IMR-90 (cell line): Measurements from ENCODE around the gene CD7. TPM values are rescaled to one million over a fixed set of nuclear protein-coding genes. Genes with fewer than 3 reads are reported as not detected.

Experiments
- ATAC-seq: fragments of 200-7000 bp; cut with Tn5 transposase; 2 replicates; pipeline ENCODE4 v1.9.1; 2020; ENCODE audit warnings: low read depth, mild to moderate bottlenecking, moderate library complexity
- BruUV-seq: library from RNA; stranded (reverse); fragments of 400-500 nt; replicated peaks from 2 replicates; lab custom pipeline; 2021; lab: Mats Ljungman, UMichigan
- CTCF ChIA-PET: fragments of 300-600 bp; formaldehyde crosslinking; extraction: SDS; loops from one replicate; lab custom pipeline; 2021; ENCODE audit warnings: antibody characterized with exemption; lab: Yijun Ruan, JAX
- POLR2A ChIA-PET: fragments of 300-600 bp; sonication (Branson Sonifier 250); formaldehyde crosslinking; loops from one replicate; lab custom pipeline; 2022; ENCODE audit warnings: antibody characterized with exemption; ENCODE audit not compliant: unreplicated experiment; lab: Charles Lee
- DNase-seq: peaks from one replicate; pipeline ENCODE4 v3.0.0; 2013
- H2AFZ ChIP-seq: replicated peaks from 2 replicates; pipeline ENCODE3; 2013; ENCODE audit warnings: low read length, mild to moderate bottlenecking; ENCODE audit not compliant: poor library complexity
- H2AK5ac ChIP-seq: 2 replicates; pipeline ENCODE4 v1.6.1; 2013; ENCODE audit warnings: low read depth, low read length, inconsistent platforms
- H2AK9ac ChIP-seq: replicated peaks from 2 replicates; pipeline ENCODE3; 2013; ENCODE audit warnings: mild to moderate bottlenecking, low read depth, low read length, moderate library complexity; ENCODE audit not compliant: poor library complexity
- H2BK120ac ChIP-seq: 2 replicates; pipeline ENCODE4 v1.6.1; 2013; ENCODE audit warnings: low read depth, low read length, inconsistent platforms
- H2BK15ac ChIP-seq: 3 replicates; pipeline ENCODE4 v1.6.1; 2013; ENCODE audit warnings: low read depth, low read length, inconsistent platforms
- H2BK20ac ChIP-seq: 2 replicates; pipeline ENCODE4 v1.6.1; 2013; ENCODE audit warnings: low read depth, mild to moderate bottlenecking, inconsistent platforms, low read length, moderate library complexity
- H2BK5ac ChIP-seq: 2 replicates; pipeline ENCODE4 v1.6.1; 2013; ENCODE audit warnings: mild to moderate bottlenecking, low read depth, low read length, inconsistent platforms; ENCODE audit not compliant: poor library complexity, severe bottlenecking
- H3K14ac ChIP-seq: replicated peaks from 2 replicates; pipeline ENCODE4 v1.6.1; 2013; ENCODE audit warnings: low read depth, low read length, inconsistent platforms
- H3K18ac ChIP-seq: 2 replicates; pipeline ENCODE4 v1.6.1; 2013; ENCODE audit warnings: low read depth, low read length, control low read depth
- H3K23ac ChIP-seq: 2 replicates; pipeline ENCODE4 v1.6.1; 2013; ENCODE audit warnings: low read depth, low read length, inconsistent platforms
- H3K27ac ChIP-seq: 2 replicates; pipeline ENCODE4 v1.5.1; 2013; ENCODE audit warnings: mild to moderate bottlenecking, control low read depth, low read length; ENCODE audit not compliant: insufficient read depth
- H3K27me3 ChIP-seq: 2 replicates; pipeline ENCODE4 v1.6.1; 2013; ENCODE audit warnings: low read length; ENCODE audit not compliant: control insufficient read depth, insufficient read depth
- H3K36me3 ChIP-seq: 2 replicates; pipeline ENCODE4 v1.6.1; 2013; ENCODE audit warnings: low read length, mixed read lengths; ENCODE audit not compliant: control insufficient read depth, insufficient read depth
- H3K4ac ChIP-seq: 2 replicates; pipeline ENCODE4 v1.6.1; 2013; ENCODE audit warnings: low read depth, low read length, inconsistent platforms
- H3K4me1 ChIP-seq: 2 replicates; pipeline ENCODE4 v1.6.1; 2013; ENCODE audit warnings: low read length, mixed read lengths; ENCODE audit not compliant: control insufficient read depth, insufficient read depth
- H3K4me2 ChIP-seq: 2 replicates; pipeline ENCODE4 v1.6.1; 2013; ENCODE audit warnings: low read depth, mild to moderate bottlenecking, control low read depth, low read length, moderate library complexity
- H3K4me3 ChIP-seq: 2 replicates; pipeline ENCODE4 v1.5.1; 2013; ENCODE audit warnings: low read depth, mild to moderate bottlenecking, control low read depth, low read length, moderate library complexity; ENCODE audit not compliant: insufficient read depth
- H3K56ac ChIP-seq: 2 replicates; pipeline ENCODE4 v1.6.1; 2013; ENCODE audit warnings: low read length, inconsistent platforms; ENCODE audit not compliant: insufficient read depth; ENCODE audit errors: extremely low read depth
- H3K79me1 ChIP-seq, 2 experiments: 2 replicates each; pipeline ENCODE4 v1.6.1; 2013; ENCODE audit warnings: low read length in 2 of 2, inconsistent platforms in 1 of 2, low read depth in 1 of 2
- H3K9ac ChIP-seq: 2 replicates; pipeline ENCODE4 v1.6.1; 2013; ENCODE audit warnings: low read depth, low read length, control low read depth
- H3K9me1 ChIP-seq: 2 replicates; pipeline ENCODE4 v1.6.1; 2013; ENCODE audit warnings: low read length, inconsistent platforms; ENCODE audit not compliant: insufficient read depth
- H3K9me3 ChIP-seq: 2 replicates; pipeline ENCODE4 v1.6.1; 2013; ENCODE audit warnings: low read length; ENCODE audit not compliant: control insufficient read depth, insufficient read depth
- H4K20me1 ChIP-seq: 2 replicates; pipeline ENCODE4 v1.6.1; 2013; ENCODE audit warnings: low read length, inconsistent platforms; ENCODE audit not compliant: insufficient read depth
- H4K5ac ChIP-seq: 2 replicates; pipeline ENCODE4 v1.6.1; 2013; ENCODE audit warnings: mild to moderate bottlenecking, low read depth, low read length, control low read depth
- H4K8ac ChIP-seq, 2 experiments: 2 replicates each; pipeline ENCODE4 v1.6.1; 2013; ENCODE audit warnings: low read depth in 2 of 2, low read length in 2 of 2, control low read depth in 1 of 2, inconsistent platforms in 1 of 2
- H4K91ac ChIP-seq: 2 replicates; pipeline ENCODE4 v1.6.1; 2013; ENCODE audit warnings: low read depth, low read length, inconsistent platforms; ENCODE audit not compliant: insufficient read depth
- CHD1 ChIP-seq: IDR thresholded peaks from 2 replicates; pipeline ENCODE4 v1.6.1; 2012; ENCODE audit warnings: low read depth, low read length, improper control_type of control experiment
- FOS ChIP-seq: fragments of 150-350 bp; IDR thresholded peaks from 2 replicates; pipeline ENCODE4 v1.6.1; 2016; ENCODE audit warnings: low read depth, low read length
- RAD21 ChIP-seq: IDR thresholded peaks from 2 replicates; pipeline ENCODE4 v1.6.1; 2012; ENCODE audit warnings: low read length, improper control_type of control experiment
- RCOR1 ChIP-seq: IDR thresholded peaks from 2 replicates; pipeline ENCODE4 v1.6.1; 2012; ENCODE audit warnings: mild to moderate bottlenecking, low read length, improper control_type of control experiment; ENCODE audit not compliant: insufficient replicate concordance
- WGBS, 2 experiments: methylation state at CpG; one replicate each; pipeline versions ENCODE4 v1.1.5 to v1.1.7; 2013; ENCODE audit warnings: missing lambda C conversion rate in 2 of 2; ENCODE audit not compliant: insufficient read length in 1 of 2; ENCODE audit errors: extremely low coverage in 2 of 2; 5-methylcytosine and 5-hydroxymethylcytosine counted together
- dilution Hi-C: fragments of 300-500 bp; cut with HindIII; formaldehyde crosslinking; loops from one replicate; pipeline ENCODE4 v1.14.3; 2018; ENCODE audit warnings: low sequenced_read_pairs; ENCODE audit not compliant: unreplicated experiment
- in situ Hi-C: fragments of 300-500 bp; cut with MboI; formaldehyde crosslinking; loops from 3 replicates; pipeline ENCODE4 v1.14.3; 2019; ENCODE audit warnings: low sequenced_read_pairs, inconsistent platforms, mixed read lengths
- intact Hi-C: fragments of 100-400 bp; cut with micrococcal nuclease; formaldehyde crosslinking; loops from 2 replicates; pipeline ENCODE4 v1.10.0; 2022
- polyA plus RNA-seq, 3 experiments: library from polyadenylated mRNA; depleted of rRNA; stranded (reverse); fragments of >200 nt; gene quantifications; 2 replicates each; pipeline ENCODE4 v1.2.3, GENCODE V29; 2012; ENCODE audit warnings: low replicate concordance in 1 of 3
- total RNA-seq: library from RNA; depleted of rRNA; stranded (reverse); fragments of >200 nt; gene quantifications from 2 replicates; pipeline ENCODE4 v1.2.3, GENCODE V29; 2012

The CD7 gene
- total and polyA plus RNA-seq, 2 of the 4 experiments (the other 2 are of a cell fraction), result not detected

DNA sequence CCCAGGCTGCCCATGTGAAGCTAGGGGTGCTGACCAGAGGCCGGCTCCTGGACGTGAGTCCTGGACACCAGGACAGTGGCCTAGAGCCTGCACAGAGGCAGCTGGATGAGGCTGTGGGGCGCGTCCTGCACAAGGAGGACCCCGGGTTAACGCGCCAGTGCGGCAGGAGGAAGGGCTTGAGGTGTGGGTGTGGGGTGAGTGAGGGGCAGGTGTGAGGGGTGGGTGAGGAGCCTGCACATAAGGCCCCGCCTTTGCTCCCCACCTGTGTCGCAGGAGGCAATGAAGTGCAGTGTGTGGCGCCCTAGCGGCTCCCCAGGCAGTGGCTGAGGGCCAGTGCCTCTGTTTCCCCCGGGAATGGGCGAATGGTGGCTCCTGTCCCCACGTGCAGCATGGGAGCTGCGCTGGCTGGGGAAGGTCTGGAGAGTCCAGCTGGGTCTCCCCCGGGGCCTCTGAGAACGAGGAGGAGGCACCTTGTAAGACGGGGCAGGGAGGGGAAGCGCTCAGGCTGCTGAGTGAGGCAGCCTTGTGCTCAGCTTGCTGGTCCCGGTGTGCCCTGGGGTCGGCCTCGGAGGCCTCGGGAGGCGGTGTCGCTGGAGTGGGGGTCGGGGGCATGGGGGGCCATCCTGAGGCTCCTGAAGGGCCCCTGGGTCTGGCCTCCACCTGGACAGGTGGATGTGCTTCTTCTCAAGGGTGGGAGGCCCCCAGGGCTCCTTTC is 3.2 kb downstream of the CD7 start (continued):
- TF ChIP-seq RCOR1 (no peak), CHD1 (no peak), RAD21 (no peak)

DNA sequence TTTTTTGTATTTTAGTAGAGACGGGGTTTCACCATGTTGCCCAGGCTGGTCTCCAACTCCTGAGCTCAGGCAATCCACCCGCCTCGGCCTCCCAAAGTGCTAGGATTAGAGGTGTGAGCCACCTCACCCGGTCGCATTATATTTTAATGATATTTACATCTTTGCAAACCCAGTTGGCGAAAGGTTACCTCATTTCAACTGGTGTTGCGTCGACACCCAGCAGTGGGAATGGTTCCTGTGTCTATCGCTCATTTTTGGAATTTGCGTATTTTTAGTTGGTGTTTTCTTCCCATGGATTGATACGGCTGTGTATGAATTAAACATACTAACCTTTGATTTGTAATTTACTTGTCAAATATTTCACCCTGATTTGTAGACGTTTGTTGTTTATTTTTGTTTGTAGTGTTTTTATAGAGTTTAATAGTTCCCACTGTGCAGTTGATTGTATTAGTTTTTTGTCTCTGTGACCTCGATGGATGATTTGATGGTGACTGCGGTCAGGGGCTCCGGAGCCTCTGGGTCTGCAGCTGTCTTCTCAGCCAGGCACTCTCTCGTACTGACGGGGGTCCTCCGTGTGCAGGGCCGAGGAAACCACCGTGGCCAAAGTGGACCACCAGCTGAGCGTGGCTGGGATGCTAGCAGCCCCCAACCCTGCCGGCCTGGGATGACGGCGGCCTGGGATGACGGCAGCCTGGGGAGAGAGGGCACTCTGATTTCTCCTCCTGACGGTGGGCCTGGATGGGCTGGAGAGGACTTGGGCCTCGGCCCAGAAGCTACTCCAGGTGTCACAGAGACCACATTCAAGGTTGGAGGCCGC is 4.0 kb downstream of the CD7 start:
- 74% methylated on average over 7 of the region's 28 CpGs; no CpG with 5 or more reads in 1 of the 2 experiments for WGBS, 2 experiments
- no peak overlapping the region for H2AK9ac ChIP-seq
- in situ Hi-C loops (no loop called here), dilution Hi-C loops (no loop called here), intact Hi-C loops (no loop called here)
- BruUV-seq, result no TSS peak
- H3K9ac ChIP-seq, result no peak overlapping the region
- H3K9me3 ChIP-seq, result no peaks in the 10 kb centered on the region
- H2AFZ ChIP-seq, result no peak overlapping the region
- TF ChIP-seq FOS, result no peak
- no peaks in the 10 kb centered on the region for H3K36me3 ChIP-seq
- no peak overlapping the region for H4K5ac ChIP-seq
- H3K27me3 ChIP-seq, result peaks cover 58% of the 10 kb centered on the region
- no peak overlapping the region for H2AK5ac ChIP-seq
- H3K9me1 ChIP-seq, result peaks cover under 1% of the 10 kb centered on the region; the same call in 1 of the 2 replicates
- ChIA-PET CTCF (interaction anchor here (0.6 to 0.9 kb wide), 2 partner anchors 13 to 17 kb away, joined by 3 to 4 read pairs; no protein-coding TSS in a partner anchor), POLR2A (no interaction called here)
- H2BK20ac ChIP-seq, result no peak overlapping the region
- no peak for DNase-seq
- H4K20me1 ChIP-seq, result 0 out of 2 replicates have a peak, but pooled peaks cover 4% of the 10 kb centered on the region
- no peak overlapping the region for H3K4ac ChIP-seq
- no peak for ATAC-seq
- H3K23ac ChIP-seq, result no peak overlapping the region
- H3K4me1 ChIP-seq, result no peaks in the 10 kb centered on the region
- no peak overlapping the region for H3K4me3 ChIP-seq
- no peaks in the 10 kb centered on the region for H3K79me1 ChIP-seq
- no peak overlapping the region for H3K14ac ChIP-seq
- H4K91ac ChIP-seq, result no peak overlapping the region
- H3K4me2 ChIP-seq, result no peak overlapping the region
- no peak overlapping the region for H2BK5ac ChIP-seq
- no peak overlapping the region for H2BK120ac ChIP-seq
- no peak overlapping the region for H3K27ac ChIP-seq
- H2BK15ac ChIP-seq, result no peak overlapping the region
- no peak overlapping the region for H3K56ac ChIP-seq
- H3K18ac ChIP-seq, result no peak overlapping the region
- H4K8ac ChIP-seq, result no peak overlapping the region
